Measurements from ENCODE around the gene CCDC40.

CCDC40 gene

DNA sequence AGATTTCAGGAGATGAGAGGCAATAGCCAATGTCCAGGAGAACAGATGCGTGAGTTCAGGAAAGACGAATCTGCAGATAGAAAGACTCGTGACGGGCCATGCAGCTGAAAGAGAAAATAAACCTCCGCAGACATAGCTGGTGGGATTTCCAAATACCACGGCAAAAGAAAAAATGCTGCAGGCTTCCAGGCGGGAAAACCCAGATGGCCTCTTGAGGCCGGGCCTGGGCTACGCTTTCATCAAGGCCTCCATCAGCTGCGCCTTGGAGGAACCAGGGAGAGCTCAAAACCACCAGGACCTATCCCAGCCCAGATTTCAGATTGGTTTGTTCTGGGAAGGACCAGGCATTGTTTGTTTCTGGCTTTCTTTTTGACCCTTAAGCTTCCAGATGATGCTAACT is 16.7 kb downstream of the CCDC40 start:
- Histone ChIP-seq H3K36me3 (ENCODE audit: control insufficient read depth, insufficient read depth, low read length) (peaks cover 10% of the 10 kb centered on the region), H3K4me1 (ENCODE audit: control insufficient read depth, insufficient read depth, low read length, poor library complexity, severe bottlenecking) (peaks cover 6% of the 10 kb centered on the region), H3K9me3 (ENCODE audit: control insufficient read depth, low read length) (no peaks in the 10 kb centered on the region), H3K4me3 (ENCODE audit: extremely low read depth, insufficient read depth, low read length, poor library complexity, severe bottlenecking) (no peak overlapping the region), H3K27ac (ENCODE audit: low read depth, low read length, severe bottlenecking) (no peak overlapping the region)
- WGBS, 2 experiments (ENCODE audit: insufficient coverage in 2 of 2) = 97 to 98% methylated on average over 8 to 10 of the region's 10 CpGs

DNA sequence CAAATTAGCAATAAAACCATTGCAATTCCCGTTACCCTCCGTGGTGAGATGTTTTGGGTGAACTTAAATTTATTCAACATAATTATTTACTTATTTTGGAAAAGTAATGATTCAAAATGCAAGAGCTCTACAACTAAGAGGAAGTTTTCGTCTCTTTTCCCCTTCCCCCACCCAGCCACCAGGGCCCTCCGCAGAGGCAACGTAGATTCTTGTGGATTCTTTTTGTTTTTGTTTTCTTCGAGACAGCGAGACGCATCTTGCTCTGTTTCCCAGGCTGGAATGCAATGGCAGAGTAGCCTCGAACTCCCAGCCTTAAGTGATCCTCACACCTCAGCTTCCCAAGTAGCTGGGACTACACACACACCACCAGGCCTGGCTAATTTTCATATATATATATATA is 19.2 kb downstream of the CCDC40 start:
- Histone ChIP-seq H3K9me3 (ENCODE audit: control insufficient read depth, low read length) (no peaks in the 10 kb centered on the region), H3K27ac (ENCODE audit: low read depth, low read length, severe bottlenecking) (no peak overlapping the region), H3K4me3 (ENCODE audit: extremely low read depth, insufficient read depth, low read length, poor library complexity, severe bottlenecking) (no peak overlapping the region), H3K4me1 (ENCODE audit: control insufficient read depth, insufficient read depth, low read length, poor library complexity, severe bottlenecking) (peaks cover 6% of the 10 kb centered on the region), H3K36me3 (ENCODE audit: control insufficient read depth, insufficient read depth, low read length) (peaks cover 5% of the 10 kb centered on the region)
- 76 to 100% methylated on average over 3 of the region's 9 CpGs for WGBS, 2 experiments (ENCODE audit: insufficient coverage in 2 of 2)

DNA sequence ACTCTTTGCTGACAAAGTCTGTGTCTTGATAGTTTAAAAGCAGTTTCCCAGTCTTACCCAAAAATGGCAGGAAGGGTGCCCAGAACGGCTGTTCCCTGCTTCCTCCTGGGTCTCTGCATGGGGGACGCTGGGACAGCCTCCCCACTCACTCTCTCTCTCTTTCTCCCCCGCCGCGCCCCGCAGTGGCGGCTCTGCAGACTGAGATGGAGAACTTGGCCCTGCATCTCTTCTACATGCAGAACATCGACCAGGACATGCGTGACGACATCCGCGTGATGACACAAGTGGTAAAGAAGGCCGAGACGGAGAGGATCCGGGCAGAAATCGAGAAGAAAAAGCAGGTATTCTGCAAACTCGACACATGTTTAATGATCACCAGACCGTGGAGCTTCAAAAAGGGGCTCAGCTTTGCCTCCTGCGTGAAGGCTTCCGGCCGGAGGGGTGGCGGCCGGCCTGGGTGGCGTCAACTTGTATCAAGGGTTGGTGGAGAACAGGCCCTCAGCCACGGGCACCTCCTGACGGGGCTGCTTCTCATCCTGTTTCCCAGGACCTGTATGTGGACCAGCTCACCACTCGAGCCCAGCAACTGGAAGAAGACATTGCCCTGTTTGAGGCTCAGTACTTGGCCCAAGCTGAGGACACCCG is 22.0 kb downstream of the CCDC40 start:
- H3K4me1 ChIP-seq (ENCODE audit: control insufficient read depth, insufficient read depth, low read length, poor library complexity, severe bottlenecking) = peaks cover 6% of the 10 kb centered on the region

DNA sequence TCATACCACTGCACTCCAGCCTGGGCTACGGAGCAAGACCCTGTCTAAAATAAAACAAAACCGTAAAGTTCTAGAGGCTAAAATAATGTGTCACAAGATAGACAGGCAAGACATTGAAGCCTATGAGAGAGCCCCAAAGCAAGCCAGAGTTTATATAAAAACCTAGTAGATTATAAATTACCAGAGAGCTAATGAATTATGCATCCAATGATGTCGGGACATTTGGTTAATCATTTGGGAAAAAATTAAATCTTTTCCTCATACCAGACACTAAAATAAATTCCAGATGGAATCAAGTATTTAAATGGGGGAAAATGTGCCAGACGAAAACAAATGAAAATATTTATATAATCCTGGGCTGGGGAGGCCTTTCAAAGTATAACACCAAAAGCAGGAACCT is 24.2 kb downstream of the CCDC40 start:
- no peaks in the 10 kb centered on the region for H3K9me3 ChIP-seq (ENCODE audit: control insufficient read depth, low read length)
- peaks cover 5% of the 10 kb centered on the region for H3K4me1 ChIP-seq (ENCODE audit: control insufficient read depth, insufficient read depth, low read length, poor library complexity, severe bottlenecking)
- H3K27ac ChIP-seq (ENCODE audit: low read depth, low read length, severe bottlenecking) = no peak overlapping the region
- H3K4me3 ChIP-seq (ENCODE audit: extremely low read depth, insufficient read depth, low read length, poor library complexity, severe bottlenecking) = no peak overlapping the region
- 100% methylated on average over 2 to 3 of the region's 4 CpGs for WGBS, 2 experiments (ENCODE audit: insufficient coverage in 2 of 2)
- H3K36me3 ChIP-seq (ENCODE audit: control insufficient read depth, insufficient read depth, low read length) = no peaks in the 10 kb centered on the region

More for the DNA sequence above, 22.0 kb downstream of the CCDC40 start:
- 96% methylated on average over 27 to 28 of the region's 28 CpGs for WGBS, 2 experiments (ENCODE audit: insufficient coverage in 2 of 2)
- no peak overlapping the region for H3K4me3 ChIP-seq (ENCODE audit: extremely low read depth, insufficient read depth, low read length, poor library complexity, severe bottlenecking)
- no peaks in the 10 kb centered on the region for H3K36me3 ChIP-seq (ENCODE audit: control insufficient read depth, insufficient read depth, low read length)
- H3K27ac ChIP-seq (ENCODE audit: low read depth, low read length, severe bottlenecking) = no peak overlapping the region
- H3K9me3 ChIP-seq (ENCODE audit: control insufficient read depth, low read length) = no peaks in the 10 kb centered on the region

DNA sequence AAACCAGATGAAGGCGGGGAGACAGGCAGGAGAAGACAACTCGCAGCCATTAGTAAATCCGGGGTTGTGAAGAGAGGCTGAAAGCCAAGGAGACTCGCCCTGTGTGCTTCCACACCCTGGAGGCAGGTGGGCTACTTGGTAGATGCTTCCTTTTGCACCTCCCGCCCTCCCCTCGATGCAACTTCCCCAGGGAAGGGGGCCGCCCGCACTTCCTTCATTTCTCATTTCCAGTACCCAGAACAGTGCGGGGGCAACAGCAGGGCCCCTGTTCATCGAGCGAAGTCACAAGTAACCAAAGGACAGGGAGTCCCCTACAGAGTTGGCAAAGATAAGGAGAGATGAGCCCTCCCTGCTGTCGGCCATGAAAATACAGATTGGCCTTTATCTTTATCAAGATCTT is 25.0 kb downstream of the CCDC40 start:
- H3K4me1 ChIP-seq (ENCODE audit: control insufficient read depth, insufficient read depth, low read length, poor library complexity, severe bottlenecking) = peaks cover 5% of the 10 kb centered on the region
- H3K27ac ChIP-seq (ENCODE audit: low read depth, low read length, severe bottlenecking) = no peak overlapping the region
- H3K4me3 ChIP-seq (ENCODE audit: extremely low read depth, insufficient read depth, low read length, poor library complexity, severe bottlenecking) = no peak overlapping the region
- no peaks in the 10 kb centered on the region for H3K9me3 ChIP-seq (ENCODE audit: control insufficient read depth, low read length)
- WGBS, 2 experiments (ENCODE audit: insufficient coverage in 2 of 2) = 91 to 97% methylated on average over 9 of the region's 12 CpGs
- no peaks in the 10 kb centered on the region for H3K36me3 ChIP-seq (ENCODE audit: control insufficient read depth, insufficient read depth, low read length)

DNA sequence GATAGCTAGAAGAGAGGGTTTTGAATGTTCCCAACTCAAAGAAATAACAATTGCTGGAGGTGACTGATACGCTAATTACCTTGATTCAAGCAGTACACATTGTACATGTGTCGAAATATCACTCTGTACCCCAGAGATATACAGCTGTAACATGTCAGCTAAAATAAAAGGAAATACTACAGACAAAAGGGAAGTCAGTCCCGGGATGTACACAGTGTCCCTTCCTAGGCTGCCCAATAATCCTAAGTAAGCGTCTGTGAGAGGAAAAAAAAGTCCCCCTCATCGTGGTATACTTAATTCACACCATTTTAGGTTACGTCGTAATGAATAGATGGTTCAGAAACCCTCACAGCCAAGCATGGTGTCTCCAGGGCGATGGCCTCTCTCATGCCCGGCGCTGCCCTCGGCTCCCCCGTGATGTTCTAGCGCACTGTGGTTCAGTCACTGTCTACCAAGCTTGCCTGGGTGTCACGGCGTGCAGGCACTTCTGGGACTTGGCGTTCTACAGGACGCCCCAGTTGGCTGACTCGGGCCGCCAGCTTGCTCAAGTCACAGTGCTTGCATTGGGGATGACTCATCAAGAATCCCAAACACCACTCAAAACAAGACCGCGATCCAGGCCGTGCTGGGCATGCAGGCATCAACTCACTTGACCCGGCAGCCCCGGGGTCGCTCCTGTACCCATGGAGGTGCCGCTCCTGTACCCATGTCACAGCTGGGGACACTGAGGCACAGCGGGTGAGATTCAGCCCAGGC is 27.6 kb downstream of the CCDC40 start:
- Histone ChIP-seq H3K9me3 (ENCODE audit: control insufficient read depth, low read length) (no peaks in the 10 kb centered on the region), H3K27ac (ENCODE audit: low read depth, low read length, severe bottlenecking) (no peak overlapping the region), H3K4me1 (ENCODE audit: control insufficient read depth, insufficient read depth, low read length, poor library complexity, severe bottlenecking) (peaks cover 11% of the 10 kb centered on the region), H3K36me3 (ENCODE audit: control insufficient read depth, insufficient read depth, low read length) (no peaks in the 10 kb centered on the region), H3K4me3 (ENCODE audit: extremely low read depth, insufficient read depth, low read length, poor library complexity, severe bottlenecking) (no peak overlapping the region)
- WGBS, 2 experiments (ENCODE audit: insufficient coverage in 2 of 2) = 84 to 91% methylated on average over 23 to 24 of the region's 27 CpGs

DNA sequence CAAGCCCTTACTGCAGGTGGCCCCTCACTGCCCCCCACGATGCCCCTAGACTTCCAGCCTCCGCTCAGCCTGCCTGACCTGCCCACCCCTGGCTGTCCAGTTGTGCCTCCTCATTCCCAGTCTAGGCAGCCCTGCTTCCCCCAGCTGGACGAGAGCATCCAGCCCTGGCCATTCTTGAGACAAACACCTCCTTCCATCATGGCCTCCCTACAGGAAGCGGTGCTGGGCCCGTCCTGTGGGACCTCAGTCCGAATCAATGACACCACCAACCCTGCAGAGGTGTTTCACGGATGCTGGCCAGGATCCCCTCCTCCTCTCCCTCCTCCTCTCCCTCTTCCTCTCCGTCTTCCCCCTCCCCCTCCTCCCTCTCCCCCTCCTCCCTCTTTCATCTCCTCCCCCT is 28.3 kb downstream of the CCDC40 start:
- Histone ChIP-seq H3K9me3 (ENCODE audit: control insufficient read depth, low read length) (no peaks in the 10 kb centered on the region), H3K27ac (ENCODE audit: low read depth, low read length, severe bottlenecking) (no peak overlapping the region), H3K36me3 (ENCODE audit: control insufficient read depth, insufficient read depth, low read length) (no peaks in the 10 kb centered on the region), H3K4me3 (ENCODE audit: extremely low read depth, insufficient read depth, low read length, poor library complexity, severe bottlenecking) (no peak overlapping the region), H3K4me1 (ENCODE audit: control insufficient read depth, insufficient read depth, low read length, poor library complexity, severe bottlenecking) (peaks cover 14% of the 10 kb centered on the region)
- 81 to 86% methylated on average over 7 of the region's 8 CpGs for WGBS, 2 experiments (ENCODE audit: insufficient coverage in 2 of 2)

DNA sequence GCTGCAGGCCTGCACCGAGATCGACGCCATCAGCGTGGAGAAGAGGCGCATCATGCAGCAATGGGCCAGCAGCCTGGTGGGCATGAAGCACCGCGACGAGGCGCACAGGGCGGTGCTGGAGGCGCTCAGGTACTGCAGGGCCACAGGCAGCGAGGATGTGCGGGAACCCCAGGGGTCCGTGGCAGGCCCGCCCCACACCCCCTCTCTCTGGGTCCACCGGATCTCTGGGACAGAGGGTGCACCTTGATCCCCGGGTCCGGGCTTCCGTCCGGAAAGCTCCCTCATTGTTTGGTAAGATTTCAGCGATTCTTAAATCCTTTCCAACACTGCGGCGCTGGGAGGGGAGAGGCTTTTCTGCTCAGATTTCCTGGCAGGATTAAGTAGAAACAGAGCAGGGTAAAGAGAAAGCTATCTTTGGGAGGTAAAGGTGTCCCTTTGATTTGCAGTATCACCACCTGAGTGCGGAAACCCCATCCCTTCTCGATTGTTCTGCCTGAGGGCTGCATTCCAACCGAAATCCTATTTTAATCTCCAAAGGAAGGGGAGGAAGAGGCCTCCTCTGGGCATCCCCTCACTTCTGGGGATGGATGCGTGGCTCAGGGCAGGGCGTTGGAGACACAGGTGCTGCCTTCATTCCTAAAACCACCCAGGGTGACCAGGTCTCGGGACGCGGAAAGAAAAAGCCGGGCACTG is 29.2 kb downstream of the CCDC40 start:
- H3K9me3 ChIP-seq (ENCODE audit: control insufficient read depth, low read length) = no peaks in the 10 kb centered on the region
- H3K27ac ChIP-seq (ENCODE audit: low read depth, low read length, severe bottlenecking) = no peak overlapping the region
- no peak overlapping the region for H3K4me3 ChIP-seq (ENCODE audit: extremely low read depth, insufficient read depth, low read length, poor library complexity, severe bottlenecking)
- peaks cover 14% of the 10 kb centered on the region for H3K4me1 ChIP-seq (ENCODE audit: control insufficient read depth, insufficient read depth, low read length, poor library complexity, severe bottlenecking)
- no peaks in the 10 kb centered on the region for H3K36me3 ChIP-seq (ENCODE audit: control insufficient read depth, insufficient read depth, low read length)
- 91 to 92% methylated on average over 24 to 27 of the region's 32 CpGs for WGBS, 2 experiments (ENCODE audit: insufficient coverage in 2 of 2)

DNA sequence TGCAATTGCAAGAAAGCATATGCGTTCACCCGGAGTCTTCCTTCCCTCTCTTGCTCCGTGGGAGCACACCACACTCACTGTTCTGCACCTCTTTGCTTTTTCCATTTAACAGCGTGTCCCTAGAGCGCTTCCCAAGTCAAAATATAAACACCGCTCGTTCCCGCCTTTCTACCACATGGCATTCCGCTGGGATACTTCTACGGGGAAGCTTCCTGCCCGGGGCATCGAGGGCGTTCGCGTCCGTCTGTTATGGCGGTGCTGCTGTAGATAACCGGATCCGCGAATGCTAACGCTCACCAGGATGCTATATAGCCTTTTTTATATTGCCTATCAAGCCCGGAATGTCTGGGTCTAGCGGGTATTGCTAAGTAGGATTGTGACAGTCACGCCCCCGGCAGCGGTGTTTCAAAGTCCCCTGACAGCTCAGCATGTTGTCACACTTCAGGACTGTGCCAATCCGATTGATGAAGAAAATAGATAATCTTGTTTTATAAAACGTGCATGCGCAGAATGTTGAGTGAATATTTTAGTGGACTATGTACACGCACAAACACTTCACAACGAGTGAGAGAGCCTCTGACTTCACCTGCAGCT is 31.0 kb downstream of the CCDC40 start:
- peaks cover 14% of the 10 kb centered on the region for H3K4me1 ChIP-seq (ENCODE audit: control insufficient read depth, insufficient read depth, low read length, poor library complexity, severe bottlenecking)
- WGBS, 2 experiments (ENCODE audit: insufficient coverage in 2 of 2) = 95 to 96% methylated on average over 31 of the region's 31 CpGs

DNA sequence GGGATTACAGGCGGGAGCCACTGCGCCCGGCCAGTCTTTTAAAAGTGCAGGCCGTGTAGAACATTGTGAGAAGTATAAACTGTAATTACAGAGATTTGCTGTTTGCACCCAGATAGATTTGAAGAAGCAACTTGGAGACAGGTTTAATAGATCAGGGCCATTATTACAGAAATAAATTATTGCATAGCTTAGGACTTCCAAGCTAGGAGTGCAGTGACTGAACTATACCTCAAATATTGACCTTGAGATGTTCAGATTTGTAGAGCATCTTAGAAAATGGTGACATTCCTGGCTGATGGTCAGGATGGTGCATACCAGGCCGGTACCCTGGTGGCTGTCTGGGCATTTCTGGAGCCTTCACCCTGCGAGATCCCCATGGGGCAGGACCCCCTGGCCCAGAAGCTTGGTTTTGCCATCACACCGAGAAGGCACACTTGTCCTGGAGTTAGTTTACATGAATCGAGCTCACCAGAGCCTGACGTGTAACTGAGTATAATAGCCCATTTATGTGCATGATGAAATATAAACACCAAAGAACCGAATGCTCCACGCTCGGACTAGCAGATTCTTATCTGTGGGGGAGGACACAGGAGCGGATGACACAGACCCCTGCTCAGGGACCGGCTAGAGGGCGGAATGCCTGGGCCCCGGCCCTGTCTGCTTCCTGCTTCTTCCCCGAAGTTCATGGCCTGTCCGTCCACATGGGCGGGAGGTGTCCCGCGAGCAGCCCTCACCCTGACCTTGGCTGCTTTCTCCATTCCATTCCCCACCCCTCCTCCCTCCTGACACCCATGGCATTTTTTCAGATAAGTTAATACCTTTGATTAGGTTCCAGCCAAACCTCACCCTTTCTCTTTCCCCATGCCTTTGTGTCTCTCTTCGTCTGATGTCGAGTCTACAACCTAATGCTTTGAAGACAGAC is 32.1 kb downstream of the CCDC40 start:
- H3K36me3 ChIP-seq (ENCODE audit: control insufficient read depth, insufficient read depth, low read length) = no peaks in the 10 kb centered on the region
- peaks cover 14% of the 10 kb centered on the region for H3K4me1 ChIP-seq (ENCODE audit: control insufficient read depth, insufficient read depth, low read length, poor library complexity, severe bottlenecking)
- 89 to 91% methylated on average over 15 to 22 of the region's 23 CpGs for WGBS, 2 experiments (ENCODE audit: insufficient coverage in 2 of 2)
- no peaks in the 10 kb centered on the region for H3K9me3 ChIP-seq (ENCODE audit: control insufficient read depth, low read length)
- H3K27ac ChIP-seq (ENCODE audit: low read depth, low read length, severe bottlenecking) = no peak overlapping the region
- H3K4me3 ChIP-seq (ENCODE audit: extremely low read depth, insufficient read depth, low read length, poor library complexity, severe bottlenecking) = no peak overlapping the region

More for the DNA sequence above, 31.0 kb downstream of the CCDC40 start:
- no peaks in the 10 kb centered on the region for H3K9me3 ChIP-seq (ENCODE audit: control insufficient read depth, low read length)
- H3K36me3 ChIP-seq (ENCODE audit: control insufficient read depth, insufficient read depth, low read length) = no peaks in the 10 kb centered on the region
- H3K27ac ChIP-seq (ENCODE audit: low read depth, low read length, severe bottlenecking) = no peak overlapping the region
- no peak overlapping the region for H3K4me3 ChIP-seq (ENCODE audit: extremely low read depth, insufficient read depth, low read length, poor library complexity, severe bottlenecking)
